ENCODE measurements around the gene RXYLT1. TPM values are rescaled to one million over a fixed set of nuclear protein-coding genes. Genes with fewer than 3 reads are reported as not detected.
"Not testable (repeated sequence)": the region's sequence is repeated elsewhere in the genome, so short reads cannot be mapped to it uniquely, and the experiment has no call there.

Gene RXYLT1, protein sequence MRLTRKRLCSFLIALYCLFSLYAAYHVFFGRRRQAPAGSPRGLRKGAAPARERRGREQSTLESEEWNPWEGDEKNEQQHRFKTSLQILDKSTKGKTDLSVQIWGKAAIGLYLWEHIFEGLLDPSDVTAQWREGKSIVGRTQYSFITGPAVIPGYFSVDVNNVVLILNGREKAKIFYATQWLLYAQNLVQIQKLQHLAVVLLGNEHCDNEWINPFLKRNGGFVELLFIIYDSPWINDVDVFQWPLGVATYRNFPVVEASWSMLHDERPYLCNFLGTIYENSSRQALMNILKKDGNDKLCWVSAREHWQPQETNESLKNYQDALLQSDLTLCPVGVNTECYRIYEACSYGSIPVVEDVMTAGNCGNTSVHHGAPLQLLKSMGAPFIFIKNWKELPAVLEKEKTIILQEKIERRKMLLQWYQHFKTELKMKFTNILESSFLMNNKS
- 10 to 100 TPM in 3 of 4 donors, 1 to 10 TPM in 1; 6.9 to 16.7 (median 13.0) TPM for total RNA-seq

DNA sequence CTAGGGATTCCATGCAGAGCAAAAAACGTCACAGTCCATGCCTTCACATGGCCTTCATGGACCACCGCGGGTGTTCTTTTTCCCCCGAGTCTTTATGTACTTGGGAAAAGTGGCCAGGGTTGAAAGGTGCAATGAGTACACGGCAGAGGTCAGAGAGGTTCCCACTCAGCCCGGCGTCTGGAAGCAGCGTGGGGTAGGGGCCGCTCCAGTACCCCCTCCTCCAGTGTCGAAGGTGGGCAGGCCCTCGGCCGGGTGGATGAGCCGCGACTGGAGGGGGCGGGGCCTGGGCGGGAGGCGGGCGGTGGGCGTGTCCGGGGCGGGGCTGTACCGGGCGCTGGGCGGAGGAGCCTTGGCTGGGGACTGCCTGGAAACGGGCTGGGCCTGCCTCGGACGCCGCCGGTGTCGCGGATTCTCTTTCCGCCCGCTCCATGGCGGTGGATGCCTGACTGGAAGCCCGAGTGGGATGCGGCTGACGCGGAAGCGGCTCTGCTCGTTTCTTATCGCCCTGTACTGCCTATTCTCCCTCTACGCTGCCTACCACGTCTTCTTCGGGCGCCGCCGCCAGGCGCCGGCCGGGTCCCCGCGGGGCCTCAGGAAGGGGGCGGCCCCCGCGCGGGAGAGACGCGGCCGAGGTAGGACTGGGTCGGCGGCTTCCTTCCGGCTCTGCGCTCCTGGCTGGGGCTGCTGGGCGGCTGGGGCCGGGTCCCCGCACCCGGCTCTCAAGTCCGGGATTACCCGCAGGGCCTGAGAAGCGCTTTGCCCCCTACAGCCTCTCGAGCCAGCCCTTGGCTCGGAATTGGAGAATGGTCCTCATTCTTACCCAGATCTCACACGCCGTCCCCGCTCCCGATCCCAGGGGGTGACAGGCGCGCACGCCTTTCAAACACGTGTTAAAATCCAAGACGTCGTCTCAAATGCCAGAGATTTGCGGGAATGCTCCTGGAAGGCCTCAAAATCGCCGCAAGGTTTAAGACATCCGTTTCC lies at the start of gene RXYLT1:
Gene RXYLT1, plus strand, starts transcription at position 412 of the 984 bp plus-strand sequence. Its CDS starts 52 bp downstream, at position 464.
- Histone ChIP-seq H3K4me3 (peak within 1 kb of the TSS; percentile 76 to 88 (median 86)), H3K4me1 (peaks cover 0 to 19% (median 3%) of the 10 kb centered on the region in 3 donors), H3K36me3 (peaks cover 0 to 28% (median 0%) of the 10 kb centered on the region in 3 donors), H3K27me3 (no peaks in the 10 kb centered on the region), H3K9me3 (no peaks in the 10 kb centered on the region), H3K27ac (peak within 1 kb of the TSS; percentile 87 to 96 (median 92))
- intact Hi-C loops (cut with DNase I), result no loop called here
- DNase-seq, result peak; percentile 26
- TF ChIP-seq POLR2A (IDR thresholded peaks at IDR 0.05), result peak in 2 of 4 donors; percentile 61 to 74
- TF ChIP-seq CTCF (IDR thresholded peaks at IDR 0.05), result peak in 2 of 6 experiments; percentile 17 to 28
- WGBS, 2 donors, result 0 to 1% methylated on average over 15 to 22 of the region's 86 CpGs

GRCh38 chr12:63732779-63733178 lies 46.9 kb upstream of the RXYLT1 start:
- H3K9me3 ChIP-seq; H3K27me3 ChIP-seq; H3K4me1 ChIP-seq; DNase-seq; H3K36me3 ChIP-seq; H3K4me3 ChIP-seq; intact Hi-C loops (cut with DNase I); H3K27ac ChIP-seq: not testable (repeated sequence)

- intact Hi-C loops (cut with DNase I); H3K27ac ChIP-seq; H3K4me1 ChIP-seq; H3K9me3 ChIP-seq; H3K27me3 ChIP-seq; H3K36me3 ChIP-seq; H3K4me3 ChIP-seq; DNase-seq: not testable (repeated sequence)
- 53 to 61% methylated on average over 3 of the region's 3 CpGs for WGBS, 2 donors
Measured at GRCh38 chr12:63733585-63733984, 46.1 kb upstream of the RXYLT1 start.

DNA sequence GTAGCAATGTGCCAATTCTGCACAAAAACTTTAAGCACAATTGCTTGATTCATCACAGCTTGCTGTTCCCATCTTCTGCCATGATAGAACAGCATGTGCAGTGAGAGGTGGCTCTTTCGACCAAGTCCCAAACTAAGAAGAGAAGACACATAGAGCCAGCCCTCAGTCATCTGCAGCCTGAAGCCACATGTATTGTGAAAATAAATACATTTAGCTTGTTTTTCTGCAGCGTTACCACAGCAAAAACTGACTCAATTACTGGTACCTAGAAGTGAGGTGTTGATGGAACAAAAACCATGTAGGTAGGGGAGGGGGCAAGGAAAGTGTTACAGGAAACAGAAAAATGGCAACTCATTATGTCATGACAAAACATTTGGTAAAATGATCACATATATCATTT lies 39.2 kb upstream of the RXYLT1 start:
- H3K4me1 ChIP-seq; intact Hi-C loops (cut with DNase I); H3K27me3 ChIP-seq; H3K9me3 ChIP-seq; H3K27ac ChIP-seq; DNase-seq; H3K36me3 ChIP-seq; H3K4me3 ChIP-seq: not testable (repeated sequence)
- no CpG with 5 or more reads among the region's 2 CpGs for WGBS, 2 donors

- H3K9me3 ChIP-seq; H3K4me3 ChIP-seq; H3K27me3 ChIP-seq; intact Hi-C loops (cut with DNase I); DNase-seq; H3K27ac ChIP-seq; H3K36me3 ChIP-seq; H3K4me1 ChIP-seq: not testable (repeated sequence)
- 83 to 85% methylated on average over 1 of the region's 1 CpG for WGBS, 2 donors
Measured at GRCh38 chr12:63741431-63741830, 38.3 kb upstream of the RXYLT1 start.

DNA sequence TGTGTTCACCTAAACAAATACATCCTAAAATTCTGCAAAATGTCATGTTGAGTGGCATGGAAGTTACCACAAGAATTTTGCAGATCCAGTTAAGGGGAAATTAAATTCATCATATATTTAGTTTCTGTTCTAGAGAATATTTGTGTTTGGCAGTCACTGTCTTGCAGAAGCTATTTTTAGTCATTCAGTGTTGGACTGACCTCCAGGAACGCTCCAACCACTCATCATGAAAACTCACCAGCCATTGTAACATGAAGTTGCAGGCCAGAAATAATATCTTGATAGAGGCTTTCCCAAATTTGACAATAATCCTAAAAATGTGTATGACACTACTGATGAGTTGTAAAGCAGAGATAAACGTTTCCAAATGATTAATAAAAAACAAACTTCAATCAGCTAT lies 35.6 kb upstream of the RXYLT1 start:
- intact Hi-C loops (cut with DNase I), result not testable (repeated sequence)

DNA sequence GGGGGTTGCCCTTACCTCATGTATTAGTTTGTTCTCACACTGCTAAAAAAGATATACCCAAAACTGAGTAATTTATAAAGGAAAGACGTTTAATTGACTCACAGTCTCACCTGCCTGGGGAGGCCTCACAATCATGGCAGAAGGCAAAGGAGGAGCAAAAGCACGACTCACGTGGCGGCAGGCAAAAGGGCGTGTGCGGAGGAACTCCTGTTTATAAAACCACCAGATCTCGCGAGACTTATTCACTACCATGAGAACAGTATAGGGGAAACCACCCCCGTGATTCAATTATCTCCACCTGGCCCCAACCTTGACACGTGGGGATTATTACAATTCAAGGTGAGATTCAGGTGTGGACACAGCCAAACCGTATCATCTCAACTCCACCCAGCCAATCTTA lies 33.2 kb upstream of the RXYLT1 start:
- H3K36me3 ChIP-seq; H3K27ac ChIP-seq; intact Hi-C loops (cut with DNase I); H3K4me3 ChIP-seq; H3K9me3 ChIP-seq; H3K4me1 ChIP-seq; DNase-seq; H3K27me3 ChIP-seq: not testable (repeated sequence)
- 67 to 76% methylated on average over 11 of the region's 11 CpGs for WGBS, 2 donors

More for the DNA sequence above, 35.6 kb upstream of the RXYLT1 start:
- H3K4me1 ChIP-seq, H3K27ac ChIP-seq, H3K27me3 ChIP-seq, H3K4me3 ChIP-seq, H3K9me3 ChIP-seq, DNase-seq, H3K36me3 ChIP-seq: not testable (repeated sequence)
- 21 to 43% methylated on average over 2 of the region's 2 CpGs for WGBS, 2 donors

- H3K4me1 ChIP-seq; H3K9me3 ChIP-seq; H3K4me3 ChIP-seq; DNase-seq; H3K27me3 ChIP-seq; H3K36me3 ChIP-seq; intact Hi-C loops (cut with DNase I); H3K27ac ChIP-seq: not testable (repeated sequence)
Measured at GRCh38 chr12:63747136-63747535, 32.6 kb upstream of the RXYLT1 start.
